A549 (cell line): ENCODE data around the gene IDH2. TPM values are rescaled to one million over a fixed set of nuclear protein-coding genes. Genes with fewer than 3 reads are reported as not detected.

ENCODE experiments used
- ATAC-seq, 2 experiments: fragments of 200-7000 bp in 1 of 2; fragments of >200 bp in 1 of 2; cut with Nextera tagmentation in 1 of 2; cut with Tn5 transposase in 1 of 2; 3 replicates each; pipeline versions ENCODE4 v1.8.0 to v1.9.1; 2018 to 2020; ENCODE audit warnings: mild to moderate bottlenecking in 1 of 2, moderate library complexity in 1 of 2
- CTCF ChIA-PET: fragments of 300-600 bp; sonication (Branson Sonifier 250); formaldehyde crosslinking; extraction: SDS; loops from one replicate; lab custom pipeline; 2021; ENCODE audit warnings: antibody characterized with exemption, inconsistent platforms; lab: Yijun Ruan, JAX
- POLR2A ChIA-PET: fragments of 350-600 bp; formaldehyde crosslinking; extraction: SDS; loops from one replicate; lab custom pipeline; 2021; ENCODE audit warnings: antibody characterized with exemption, inconsistent platforms; lab: Yijun Ruan, JAX
- DNase-seq, 2 experiments: peaks; one replicate each; pipeline versions ENCODE4 v3.0.0 to v3.0.0-alpha.2; 2011 to 2016; ENCODE audit warnings: low read depth in 1 of 2, low spot score in 1 of 2
- FAIRE-seq: peaks from 2 replicates; lab custom pipeline; 2011; peaks lifted over from hg19 to GRCh38; lab: Jason Lieb, UNC
- H3K27ac ChIP-seq, 2 experiments: fragments of >200 bp; sonication (Bioruptor Twin); formaldehyde crosslinking; 3 replicates each; pipeline ENCODE4 v1.5.1; 2016 to 2017
- H3K4me1 ChIP-seq: fragments of >200 bp; sonication (Bioruptor Twin); formaldehyde crosslinking; 3 replicates; pipeline ENCODE4 v1.6.1; 2016
- H3K4me2 ChIP-seq: fragments of >200 bp; sonication (Bioruptor Twin); formaldehyde crosslinking; 3 replicates; pipeline ENCODE4 v1.6.1; 2016
- H3K4me3 ChIP-seq: fragments of >200 bp; sonication (Bioruptor Twin); formaldehyde crosslinking; 3 replicates; pipeline ENCODE4 v1.5.1; 2016
- H3K9me3 ChIP-seq: fragments of >200 bp; sonication (Bioruptor Twin); formaldehyde crosslinking; 3 replicates; pipeline ENCODE4 v1.6.1; 2016
- BHLHE40 ChIP-seq: IDR thresholded peaks from 2 replicates; pipeline ENCODE4 v1.6.1; 2012; ENCODE audit warnings: low read depth, low read length, inconsistent platforms
- CBX8 ChIP-seq: fragments of 200-600 bp; sonication (generic); IDR thresholded peaks from 2 replicates; pipeline ENCODE4 v1.6.1; 2016
- CEBPB ChIP-seq, 2 experiments: fragments of >200 bp in 1 of 2; sonication (Bioruptor Twin) in 1 of 2; formaldehyde crosslinking in 1 of 2; IDR thresholded peaks; 2 replicates each; pipeline ENCODE4 v1.6.1; 2012 to 2016
- CHD4 ChIP-seq: fragments of 200-600 bp; sonication (generic); IDR thresholded peaks from 2 replicates; pipeline ENCODE4 v1.6.1; 2016; ENCODE audit warnings: antibody characterized with exemption, mild to moderate bottlenecking, borderline replicate concordance
- EHMT2 ChIP-seq: fragments of 200-600 bp; sonication (generic); IDR thresholded peaks from 2 replicates; pipeline ENCODE4 v1.6.1; 2016; ENCODE audit warnings: antibody characterized with exemption, low read depth, mild to moderate bottlenecking, moderate library complexity
- ELK1 ChIP-seq: fragments of 150-350 bp; IDR thresholded peaks from 2 replicates; pipeline ENCODE4 v1.6.1; 2014; ENCODE audit warnings: low read depth, mild to moderate bottlenecking, low read length
- FOSL2 ChIP-seq, 2 experiments: fragments of 450-650 bp in 1 of 2; fragments of >200 bp in 1 of 2; sonication (Bioruptor Twin) in 1 of 2; formaldehyde crosslinking; IDR thresholded peaks; 2 replicates each; pipeline versions ENCODE4 v1.5.0 to v1.6.1; 2016 to 2020; ENCODE audit warnings: mild to moderate bottlenecking in 1 of 2, moderate library complexity in 1 of 2
- HDAC2 ChIP-seq: fragments of 200-600 bp; sonication (generic); IDR thresholded peaks from 2 replicates; pipeline ENCODE4 v1.6.1; 2016
- HOXB13 ChIP-seq: fragments of 250-450 bp; sonication (Bioruptor Pico); IDR thresholded peaks from 2 replicates; pipeline ENCODE4 v1.5.0; 2020; ENCODE audit warnings: low read depth, mild to moderate bottlenecking, moderate library complexity
- HOXB5 ChIP-seq: fragments of 250-450 bp; sonication (Bioruptor Pico); IDR thresholded peaks from 2 replicates; pipeline ENCODE4 v1.5.0; 2020; ENCODE audit warnings: mild to moderate bottlenecking, moderate library complexity
- JUNB ChIP-seq: fragments of >200 bp; sonication (Bioruptor Twin); formaldehyde crosslinking; IDR thresholded peaks from 2 replicates; pipeline ENCODE4 v1.6.1; 2016
- MAZ ChIP-seq: fragments of 150-350 bp; IDR thresholded peaks from 2 replicates; pipeline ENCODE4 v1.6.1; 2014; ENCODE audit warnings: antibody characterized with exemption, low read depth, low read length, borderline replicate concordance
- NPAS2 ChIP-seq: fragments of 250-450 bp; sonication (Bioruptor Pico); IDR thresholded peaks from 2 replicates; pipeline ENCODE4 v1.8.0; 2022; ENCODE audit warnings: mild to moderate bottlenecking, moderate library complexity, borderline replicate concordance
- PHF8 ChIP-seq: fragments of 200-600 bp; sonication (generic); IDR thresholded peaks from 2 replicates; pipeline ENCODE4 v1.6.1; 2016; ENCODE audit warnings: low read depth, mild to moderate bottlenecking, antibody characterized with exemption, moderate library complexity, borderline replicate concordance
- RAD21 ChIP-seq, 2 experiments: fragments of >200 bp in 1 of 2; sonication (Bioruptor Twin) in 1 of 2; formaldehyde crosslinking in 1 of 2; IDR thresholded peaks in 1 of 2; conservative IDR thresholded peaks in 1 of 2; 2 replicates in 1 of 2; 3 replicates in 1 of 2; pipeline ENCODE4 v1.6.1; 2012 to 2018; ENCODE audit warnings: inconsistent platforms in 1 of 2
- RARB ChIP-seq: fragments of 250-450 bp; sonication (Bioruptor Pico); IDR thresholded peaks from 2 replicates; pipeline ENCODE4 v1.8.0; 2021; ENCODE audit warnings: mild to moderate bottlenecking, moderate library complexity
- TFCP2L1 ChIP-seq: fragments of 250-450 bp; sonication (Bioruptor Pico); IDR thresholded peaks from 2 replicates; pipeline ENCODE4 v1.5.0; 2021; ENCODE audit warnings: mild to moderate bottlenecking
- TP53 ChIP-seq: fragments of 250-450 bp; sonication (Bioruptor Pico); IDR thresholded peaks from 2 replicates; pipeline ENCODE4 v1.5.0; 2021; ENCODE audit warnings: mild to moderate bottlenecking, moderate library complexity
- USF2 ChIP-seq: fragments of 450-650 bp; IDR thresholded peaks from 2 replicates; pipeline ENCODE4 v1.6.1; 2014; ENCODE audit warnings: antibody characterized with exemption
- ZC3H11A ChIP-seq: fragments of 450-650 bp; IDR thresholded peaks from 2 replicates; pipeline ENCODE4 v1.6.1; 2014; ENCODE audit warnings: antibody characterized with exemption, mild to moderate bottlenecking
- ZFP36 ChIP-seq: fragments of 450-650 bp; IDR thresholded peaks from 2 replicates; pipeline ENCODE4 v1.6.1; 2014; ENCODE audit warnings: borderline replicate concordance; ENCODE audit not compliant: partially characterized antibody
- ZNF302 ChIP-seq: fragments of 250-450 bp; sonication (Bioruptor Pico); IDR thresholded peaks from 2 replicates; pipeline ENCODE4 v1.9.0; 2021; ENCODE audit warnings: inconsistent platforms, mild to moderate bottlenecking, moderate library complexity
- WGBS: methylation state at CpG from one replicate; pipeline ENCODE4 v1.1.6; 2017; ENCODE audit errors: missing lambda C conversion rate; 5-methylcytosine and 5-hydroxymethylcytosine counted together
- polyA plus RNA-seq, 4 experiments: library from polyadenylated mRNA; depleted of rRNA in 3 of 4; stranded (reverse); fragments of >200 nt; fragmentation: RNase III in 1 of 4; extraction: RNeasy Plus Mini Kit Qiagen cat#74134 plus additional on column Dnase treatment in 1 of 4; gene quantifications; 2 replicates in 3 of 4; 3 replicates in 1 of 4; pipeline ENCODE4 v1.2.3, GENCODE V29; 2011 to 2017

IDH2 gene
- polyA plus RNA-seq, 2 of the 4 experiments (the other 2 are of a cell fraction) = 31.8 to 32.8 TPM

GRCh38 chr15:90099868-90100831, 2.1 kb downstream of the IDH2 start:
- ATAC-seq (no peak), DNase-seq (no peak), FAIRE-seq (no peak)
- Histone ChIP-seq H3K27ac (no peak overlapping the region), H3K4me1 (peaks cover 22% of the 10 kb centered on the region), H3K9me3 (no peaks in the 10 kb centered on the region), H3K4me2 (peak overlapping the region; percentile 83), H3K4me3 (no peak overlapping the region)
- CTCF ChIA-PET = interaction anchor here (1.0 to 11.7 kb wide), 8 partner anchors 14 to 207 kb away, joined by 3 to 94 read pairs (median 3); partner anchors contain the start of genes AP3S2 and CIB1
- TF ChIP-seq BHLHE40 = no peak
- no peak for TF ChIP-seq HOXB5 (CRISPR knock-in tag)
- POLR2A ChIA-PET = no interaction called here
- 87% methylated on average over 11 of the region's 11 CpGs for WGBS

GRCh38 chr15:90099072-90099867, 3.0 kb downstream of the IDH2 start:
- ChIA-PET POLR2A (no interaction called here), CTCF (interaction anchor here (1.0 to 11.7 kb wide), 10 partner anchors 13 to 206 kb away, joined by 3 to 94 read pairs (median 4); partner anchors contain the start of genes AP3S2, CIB1 and GDPGP1)
- Histone ChIP-seq H3K4me1 (peaks cover 22% of the 10 kb centered on the region), H3K4me2 (no peak overlapping the region), H3K9me3 (no peaks in the 10 kb centered on the region), H3K27ac (no peak overlapping the region), H3K4me3 (no peak overlapping the region)
- no peak for ATAC-seq
- no peak for FAIRE-seq
- no peak for DNase-seq
- WGBS = 95% methylated on average over 10 of the region's 10 CpGs
- TF ChIP-seq HOXB13 (CRISPR knock-in tag) (no peak), CHD4 (no peak), TFCP2L1 (CRISPR knock-in tag) (no peak), ZC3H11A (no peak), PHF8 (no peak), RARB (CRISPR knock-in tag) (no peak), MAZ (no peak), USF2 (no peak), ZFP36 (no peak), CBX8 (no peak)

GRCh38 chr15:90097475-90097874, 4.8 kb downstream of the IDH2 start:
- no peak for ATAC-seq
- Histone ChIP-seq H3K4me1 (peaks cover 22% of the 10 kb centered on the region), H3K4me3 (no peak overlapping the region), H3K9me3 (no peaks in the 10 kb centered on the region), H3K27ac (peak overlapping the region in 1 of 2 experiments; percentile 48; a peak in 1 of 6 replicates), H3K4me2 (no peak overlapping the region)
- POLR2A ChIA-PET = no interaction called here
- TF ChIP-seq RAD21 (conservative IDR thresholded peaks at IDR 0.05 in 1 of 2, IDR thresholded peaks at IDR 0.05 in 1 of 2) (no peak), JUNB (no peak), TP53 (CRISPR knock-in tag) (no peak), ZNF302 (no peak), HDAC2 (no peak), HOXB13 (CRISPR knock-in tag) (no peak), CEBPB (IDR thresholded peaks at IDR 0.05) (no peak), FOSL2 (IDR thresholded peaks at IDR 0.05) (no peak), FOSL2 (CRISPR knock-in tag; IDR thresholded peaks at IDR 0.05) (no peak), TFCP2L1 (CRISPR knock-in tag) (no peak), ELK1 (no peak), ZC3H11A (no peak), NPAS2 (CRISPR knock-in tag) (no peak), EHMT2 (no peak)
- no peak for FAIRE-seq
- no peak for DNase-seq
- CTCF ChIA-PET = interaction anchor here (1.3 to 11.7 kb wide), 3 partner anchors 11 to 44 kb away, joined by 3 to 94 read pairs (median 4); no protein-coding TSS in a partner anchor
- WGBS = 54% methylated on average over 4 of the region's 4 CpGs
